ENCODE data around the gene ARPC5L. TPM values are rescaled to one million over a fixed set of nuclear protein-coding genes. Genes with fewer than 3 reads are reported as not detected.
A peak's percentile ranks its signal among the peaks of the same experiment; 100 is the strongest.

The ARPC5L gene
- total and polyA plus RNA-seq, 2 of the 8 experiments (the other 6 are each of a cell fraction or from before 2014, with no cell fraction given): 34.1 to 50.6 TPM

DNA sequence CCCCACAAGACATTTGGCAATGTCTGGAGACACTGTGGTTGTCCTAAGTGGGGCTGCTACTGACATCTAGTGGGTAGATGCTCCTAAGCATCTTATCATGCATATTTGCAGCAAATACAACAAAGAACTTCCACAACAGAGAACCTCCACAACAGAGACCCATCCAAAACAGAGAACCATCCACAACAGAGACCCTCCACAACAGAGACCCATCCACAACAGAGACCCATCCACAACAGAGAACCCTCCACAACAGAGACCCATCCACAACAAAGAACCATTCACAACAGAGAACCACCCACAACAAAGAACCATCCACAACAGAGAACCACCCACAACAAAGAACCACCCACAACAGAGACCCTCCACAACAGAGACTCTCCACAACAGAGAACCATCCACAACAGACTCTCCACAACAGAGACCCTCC is 32.8 kb downstream of the ARPC5L start:
- Histone ChIP-seq H3K9me3 (ENCODE audit: insufficient read depth in 2 of 2, low read depth in 1 of 2, low read length in 1 of 2) (no peaks in the 10 kb centered on the region), H4K20me1 (replicated peaks in 1 of 2; ENCODE audit: control insufficient read depth in 1 of 2, insufficient read depth in 2 of 2, low read length in 2 of 2) (no peaks in the 10 kb centered on the region), H3K23ac (ENCODE audit: insufficient read length) (no peak overlapping the region), H3K4me2 (ENCODE audit: insufficient read depth in 1 of 2, low read depth in 2 of 2, low read length in 2 of 2) (no peak overlapping the region), H3K4ac (replicated peaks; ENCODE audit: insufficient read length, low read depth, low read length) (no peak overlapping the region), H2AFZ (ENCODE audit: low read length) (no peak overlapping the region), H2BK15ac (ENCODE audit: low read length) (no peak overlapping the region), H3K27ac (ENCODE audit: low read depth, low read length) (no peak overlapping the region), H3K27me3 (replicated peaks in 1 of 4; ENCODE audit: control insufficient read depth in 3 of 4, extremely low read depth in 1 of 4, insufficient read depth in 3 of 4, low read length in 3 of 4) (no peaks in the 10 kb centered on the region), H3K36me3 (ENCODE audit: control insufficient read depth in 2 of 4, insufficient read depth in 4 of 4, low read length in 3 of 4) (peaks cover 0 to 6% (median 0%) of the 10 kb centered on the region in 4 experiments; a peak in 3 of 8 replicates), H4K8ac (ENCODE audit: extremely low read depth, insufficient read depth, low read length) (no peak overlapping the region), H3K79me1 (ENCODE audit: low read depth, low read length) (no peaks in the 10 kb centered on the region), H3K56ac (replicated peaks; ENCODE audit: insufficient read length, low read depth, low read length) (no peak overlapping the region), H4K5ac (ENCODE audit: insufficient read length, low read depth, low read length) (no peak overlapping the region), H2BK20ac (ENCODE audit: low read length) (no peak overlapping the region), H3K4me3 (ENCODE audit: extremely low read depth in 1 of 4, insufficient read depth in 2 of 4, low read depth in 3 of 4, low read length in 4 of 4) (no peak overlapping the region), H3K23me2 (ENCODE audit: low read depth, low read length) (no peaks in the 10 kb centered on the region), H3K4me1 (replicated peaks in 1 of 4; ENCODE audit: control insufficient read depth in 3 of 4, insufficient read depth in 4 of 4, low read length in 3 of 4) (no peaks in the 10 kb centered on the region), H3K9ac (replicated peaks in 1 of 4; ENCODE audit: extremely low read depth in 1 of 4, low read depth in 3 of 4, low read length in 3 of 4) (no peak overlapping the region), H4K91ac (replicated peaks; ENCODE audit: insufficient read length, low read length) (no peak overlapping the region), H3K18ac (ENCODE audit: extremely low read depth, low read length) (no peak overlapping the region), H2BK12ac (ENCODE audit: low read depth, low read length) (no peak overlapping the region), H2BK120ac (replicated peaks; ENCODE audit: low read depth, low read length) (no peak overlapping the region), H3K79me2 (ENCODE audit: control insufficient read depth in 1 of 2, insufficient read depth in 2 of 2, low read length in 2 of 2) (no peaks in the 10 kb centered on the region), H2BK5ac (ENCODE audit: low read depth, low read length) (no peak overlapping the region), H3K14ac (ENCODE audit: insufficient read length) (no peak overlapping the region), H2AK5ac (ENCODE audit: low read depth, low read length) (no peak overlapping the region)
- TF ChIP-seq CTCF (IDR thresholded peaks at IDR 0.05; ENCODE audit: control extremely low read depth in 1 of 3, insufficient read depth in 1 of 3, low read depth in 1 of 3, low read length in 3 of 3): peak in 2 of 3 experiments; percentile 60 to 67; a peak in 3 of 4 replicates
- no peak for TF ChIP-seq ASH2L (IDR thresholded peaks at IDR 0.05; ENCODE audit: low read length)
- no peak for TF ChIP-seq KDM4A (IDR thresholded peaks at IDR 0.05; ENCODE audit: low read depth, low read length, severe bottlenecking)
- TF ChIP-seq RAD21 (IDR thresholded peaks at IDR 0.05 in 1 of 2, conservative IDR thresholded peaks at IDR 0.05 in 1 of 2; ENCODE audit: low read depth in 2 of 2, low read length in 2 of 2): peak; percentile 69 to 85
- TF ChIP-seq CEBPB (IDR thresholded peaks at IDR 0.05; ENCODE audit: low read depth, low read length): peak; percentile 65; the same call in 1 of the 2 replicates
- TF ChIP-seq POLR2AphosphoS5 (IDR thresholded peaks at IDR 0.05; ENCODE audit: low read depth, low read length): no peak
- ChIA-PET CTCF (ENCODE audit: partially characterized antibody) (interaction anchor here (0.8 to 4.5 kb wide), 17 partner anchors 10 to 237 kb away, joined by 3 to 55 read pairs (median 6); partner anchors contain the start of genes OLFML2A, RPL35 and WDR38), POLR2A (ENCODE audit: partially characterized antibody) (interaction anchor here (2.0 to 31.1 kb wide), 2 partner anchors 14 to 32 kb away, joined by 7 to 573 read pairs; partner anchors contain the start of genes ARPC5L, RPL35 and WDR38)
- DNase-seq (ENCODE audit: low read depth in 1 of 2, low spot score in 2 of 2) (no peak), FAIRE-seq (peak; percentile 65)

All from H1 (cell line).